IMR-90 (cell line): ENCODE results near the gene PAFAH1B1. TPM values are rescaled to one million over a fixed set of nuclear protein-coding genes. Genes with fewer than 3 reads are reported as not detected.

Experiments
- ATAC-seq: fragments of 200-7000 bp; cut with Tn5 transposase; 2 replicates; pipeline ENCODE4 v1.9.1; 2020; ENCODE audit warnings: low read depth, mild to moderate bottlenecking, moderate library complexity
- BruUV-seq: library from RNA; stranded (reverse); fragments of 400-500 nt; replicated peaks from 2 replicates; lab custom pipeline; 2021; lab: Mats Ljungman, UMichigan
- CTCF ChIA-PET: fragments of 300-600 bp; formaldehyde crosslinking; extraction: SDS; loops from one replicate; lab custom pipeline; 2021; ENCODE audit warnings: antibody characterized with exemption; lab: Yijun Ruan, JAX
- POLR2A ChIA-PET: fragments of 300-600 bp; sonication (Branson Sonifier 250); formaldehyde crosslinking; loops from one replicate; lab custom pipeline; 2022; ENCODE audit warnings: antibody characterized with exemption; ENCODE audit not compliant: unreplicated experiment; lab: Charles Lee
- DNase-seq: peaks from one replicate; pipeline ENCODE4 v3.0.0; 2013
- H2AFZ ChIP-seq: replicated peaks from 2 replicates; pipeline ENCODE3; 2013; ENCODE audit warnings: low read length, mild to moderate bottlenecking; ENCODE audit not compliant: poor library complexity
- H2AK5ac ChIP-seq: 2 replicates; pipeline ENCODE4 v1.6.1; 2013; ENCODE audit warnings: low read depth, low read length, inconsistent platforms
- H2AK9ac ChIP-seq: replicated peaks from 2 replicates; pipeline ENCODE3; 2013; ENCODE audit warnings: mild to moderate bottlenecking, low read depth, low read length, moderate library complexity; ENCODE audit not compliant: poor library complexity
- H2BK120ac ChIP-seq: 2 replicates; pipeline ENCODE4 v1.6.1; 2013; ENCODE audit warnings: low read depth, low read length, inconsistent platforms
- H2BK15ac ChIP-seq: 3 replicates; pipeline ENCODE4 v1.6.1; 2013; ENCODE audit warnings: low read depth, low read length, inconsistent platforms
- H2BK20ac ChIP-seq: 2 replicates; pipeline ENCODE4 v1.6.1; 2013; ENCODE audit warnings: low read depth, mild to moderate bottlenecking, inconsistent platforms, low read length, moderate library complexity
- H2BK5ac ChIP-seq: 2 replicates; pipeline ENCODE4 v1.6.1; 2013; ENCODE audit warnings: mild to moderate bottlenecking, low read depth, low read length, inconsistent platforms; ENCODE audit not compliant: poor library complexity, severe bottlenecking
- H3K14ac ChIP-seq: replicated peaks from 2 replicates; pipeline ENCODE4 v1.6.1; 2013; ENCODE audit warnings: low read depth, low read length, inconsistent platforms
- H3K18ac ChIP-seq: 2 replicates; pipeline ENCODE4 v1.6.1; 2013; ENCODE audit warnings: low read depth, low read length, control low read depth
- H3K23ac ChIP-seq: 2 replicates; pipeline ENCODE4 v1.6.1; 2013; ENCODE audit warnings: low read depth, low read length, inconsistent platforms
- H3K27ac ChIP-seq: 2 replicates; pipeline ENCODE4 v1.5.1; 2013; ENCODE audit warnings: mild to moderate bottlenecking, control low read depth, low read length; ENCODE audit not compliant: insufficient read depth
- H3K27me3 ChIP-seq: 2 replicates; pipeline ENCODE4 v1.6.1; 2013; ENCODE audit warnings: low read length; ENCODE audit not compliant: control insufficient read depth, insufficient read depth
- H3K36me3 ChIP-seq: 2 replicates; pipeline ENCODE4 v1.6.1; 2013; ENCODE audit warnings: low read length, mixed read lengths; ENCODE audit not compliant: control insufficient read depth, insufficient read depth
- H3K4ac ChIP-seq: 2 replicates; pipeline ENCODE4 v1.6.1; 2013; ENCODE audit warnings: low read depth, low read length, inconsistent platforms
- H3K4me1 ChIP-seq: 2 replicates; pipeline ENCODE4 v1.6.1; 2013; ENCODE audit warnings: low read length, mixed read lengths; ENCODE audit not compliant: control insufficient read depth, insufficient read depth
- H3K4me2 ChIP-seq: 2 replicates; pipeline ENCODE4 v1.6.1; 2013; ENCODE audit warnings: low read depth, mild to moderate bottlenecking, control low read depth, low read length, moderate library complexity
- H3K4me3 ChIP-seq: 2 replicates; pipeline ENCODE4 v1.5.1; 2013; ENCODE audit warnings: low read depth, mild to moderate bottlenecking, control low read depth, low read length, moderate library complexity; ENCODE audit not compliant: insufficient read depth
- H3K56ac ChIP-seq: 2 replicates; pipeline ENCODE4 v1.6.1; 2013; ENCODE audit warnings: low read length, inconsistent platforms; ENCODE audit not compliant: insufficient read depth; ENCODE audit errors: extremely low read depth
- H3K79me1 ChIP-seq, 2 experiments: 2 replicates each; pipeline ENCODE4 v1.6.1; 2013; ENCODE audit warnings: low read length in 2 of 2, inconsistent platforms in 1 of 2, low read depth in 1 of 2
- H3K9ac ChIP-seq: 2 replicates; pipeline ENCODE4 v1.6.1; 2013; ENCODE audit warnings: low read depth, low read length, control low read depth
- H3K9me1 ChIP-seq: 2 replicates; pipeline ENCODE4 v1.6.1; 2013; ENCODE audit warnings: low read length, inconsistent platforms; ENCODE audit not compliant: insufficient read depth
- H3K9me3 ChIP-seq: 2 replicates; pipeline ENCODE4 v1.6.1; 2013; ENCODE audit warnings: low read length; ENCODE audit not compliant: control insufficient read depth, insufficient read depth
- H4K20me1 ChIP-seq: 2 replicates; pipeline ENCODE4 v1.6.1; 2013; ENCODE audit warnings: low read length, inconsistent platforms; ENCODE audit not compliant: insufficient read depth
- H4K5ac ChIP-seq: 2 replicates; pipeline ENCODE4 v1.6.1; 2013; ENCODE audit warnings: mild to moderate bottlenecking, low read depth, low read length, control low read depth
- H4K8ac ChIP-seq, 2 experiments: 2 replicates each; pipeline ENCODE4 v1.6.1; 2013; ENCODE audit warnings: low read depth in 2 of 2, low read length in 2 of 2, control low read depth in 1 of 2, inconsistent platforms in 1 of 2
- H4K91ac ChIP-seq: 2 replicates; pipeline ENCODE4 v1.6.1; 2013; ENCODE audit warnings: low read depth, low read length, inconsistent platforms; ENCODE audit not compliant: insufficient read depth
- MAFK ChIP-seq: IDR thresholded peaks from 2 replicates; pipeline ENCODE4 v1.6.1; 2012; ENCODE audit warnings: low read depth, low read length, improper control_type of control experiment
- MAZ ChIP-seq: IDR thresholded peaks from 2 replicates; pipeline ENCODE4 v1.6.1; 2012; ENCODE audit warnings: low read depth, mild to moderate bottlenecking, low read length, improper control_type of control experiment, moderate library complexity, borderline replicate concordance
- MXI1 ChIP-seq: IDR thresholded peaks from 2 replicates; pipeline ENCODE4 v1.6.1; 2012; ENCODE audit warnings: low read depth, mild to moderate bottlenecking, low read length, moderate library complexity, borderline replicate concordance
- POLR2A ChIP-seq: IDR thresholded peaks from 2 replicates; pipeline ENCODE4 v1.6.1; 2012; ENCODE audit warnings: mild to moderate bottlenecking, low read depth, low read length
- RCOR1 ChIP-seq: IDR thresholded peaks from 2 replicates; pipeline ENCODE4 v1.6.1; 2012; ENCODE audit warnings: mild to moderate bottlenecking, low read length, improper control_type of control experiment; ENCODE audit not compliant: insufficient replicate concordance
- RFX5 ChIP-seq: IDR thresholded peaks from 2 replicates; pipeline ENCODE4 v1.8.0; 2012; ENCODE audit warnings: low read depth, mild to moderate bottlenecking, low read length, moderate library complexity
- WGBS, 2 experiments: methylation state at CpG; one replicate each; pipeline versions ENCODE4 v1.1.5 to v1.1.7; 2013; ENCODE audit warnings: missing lambda C conversion rate in 2 of 2; ENCODE audit not compliant: insufficient read length in 1 of 2; ENCODE audit errors: extremely low coverage in 2 of 2; 5-methylcytosine and 5-hydroxymethylcytosine counted together
- dilution Hi-C: fragments of 300-500 bp; cut with HindIII; formaldehyde crosslinking; loops from one replicate; pipeline ENCODE4 v1.14.3; 2018; ENCODE audit warnings: low sequenced_read_pairs; ENCODE audit not compliant: unreplicated experiment
- in situ Hi-C: fragments of 300-500 bp; cut with MboI; formaldehyde crosslinking; loops from 3 replicates; pipeline ENCODE4 v1.14.3; 2019; ENCODE audit warnings: low sequenced_read_pairs, inconsistent platforms, mixed read lengths
- intact Hi-C: fragments of 100-400 bp; cut with micrococcal nuclease; formaldehyde crosslinking; loops from 2 replicates; pipeline ENCODE4 v1.10.0; 2022
- polyA plus RNA-seq, 3 experiments: library from polyadenylated mRNA; depleted of rRNA; stranded (reverse); fragments of >200 nt; gene quantifications; 2 replicates each; pipeline ENCODE4 v1.2.3, GENCODE V29; 2012; ENCODE audit warnings: low replicate concordance in 1 of 3
- total RNA-seq: library from RNA; depleted of rRNA; stranded (reverse); fragments of >200 nt; gene quantifications from 2 replicates; pipeline ENCODE4 v1.2.3, GENCODE V29; 2012
- TF ChIP-seq, protein P1 (sequence below): conservative IDR thresholded peaks from 2 replicates; pipeline ENCODE4 v1.5.1; 2012; ENCODE audit warnings: mild to moderate bottlenecking, low read depth, low read length, improper control_type of control experiment
- TF ChIP-seq, protein P2 (sequence below): fragments of 150-350 bp; IDR thresholded peaks from 2 replicates; pipeline ENCODE4 v1.6.1; 2016; ENCODE audit warnings: low read depth, mild to moderate bottlenecking, low read length, moderate library complexity, borderline replicate concordance
- TF ChIP-seq, protein P3 (sequence below): fragments of 150-350 bp; IDR thresholded peaks from 2 replicates; pipeline ENCODE4 v1.6.1; 2017; ENCODE audit warnings: mild to moderate bottlenecking, antibody characterized with exemption, low read length, low read depth

PAFAH1B1 gene
- total and polyA plus RNA-seq, 2 of the 4 experiments (the other 2 are of a cell fraction) = 64.5 to 127 TPM

DNA sequence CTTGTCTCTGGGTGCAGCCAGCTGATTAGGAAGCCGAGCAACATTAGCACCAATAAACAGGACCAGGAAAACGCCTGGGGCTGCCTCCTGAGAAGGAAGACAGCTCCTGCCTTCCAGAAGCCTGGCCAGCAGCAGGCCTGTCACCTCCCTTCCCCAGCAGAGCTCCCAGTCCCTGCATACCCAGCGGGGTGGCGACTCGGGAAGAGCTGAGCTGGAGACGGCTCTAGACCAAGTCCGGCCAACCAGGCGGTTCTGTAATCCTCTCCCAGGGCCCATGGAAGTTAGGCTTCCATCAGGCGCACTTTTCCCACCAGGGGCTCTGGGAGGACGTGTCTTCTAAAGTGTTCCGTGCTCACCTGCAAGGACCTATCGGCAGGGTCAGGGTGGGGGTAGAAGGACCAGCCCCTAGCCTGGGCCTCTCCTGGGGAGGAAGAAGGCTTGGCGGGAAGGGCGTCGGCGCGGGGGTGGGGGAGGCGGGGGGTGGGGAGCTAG is 130.1 kb downstream of the PAFAH1B1 start:
- no peak overlapping the region for H2BK5ac ChIP-seq
- H2AK5ac ChIP-seq = no peak overlapping the region
- BruUV-seq = no TSS peak
- dilution Hi-C loops (no loop called here), in situ Hi-C loops (no loop called here), intact Hi-C loops (no loop called here)
- H3K23ac ChIP-seq = no peak overlapping the region
- H4K20me1 ChIP-seq = no peaks in the 10 kb centered on the region
- no peak for ATAC-seq
- H3K56ac ChIP-seq = no peak overlapping the region
- ChIA-PET POLR2A (no interaction called here), CTCF (no interaction called here)
- no peak overlapping the region for H2AK9ac ChIP-seq
- H3K18ac ChIP-seq = no peak overlapping the region
- H3K4me2 ChIP-seq = no peak overlapping the region
- H2BK15ac ChIP-seq = no peak overlapping the region
- no peak overlapping the region for H3K14ac ChIP-seq
- H3K27me3 ChIP-seq = peaks cover 49% of the 10 kb centered on the region
- no peak overlapping the region for H2AFZ ChIP-seq
- no CpG with 5 or more reads among the region's 18 CpGs for WGBS, 2 experiments
- no peak overlapping the region for H3K9ac ChIP-seq
- no peaks in the 10 kb centered on the region for H3K9me3 ChIP-seq
- no peak overlapping the region for H4K91ac ChIP-seq
- no peak for TF ChIP-seq MXI1
- no peak for TF ChIP-seq RFX5
- TF ChIP-seq RCOR1 = no peak
- no peak for TF ChIP-seq POLR2A
- no peak for TF ChIP-seq MAZ
- TF ChIP-seq, protein P1, sequence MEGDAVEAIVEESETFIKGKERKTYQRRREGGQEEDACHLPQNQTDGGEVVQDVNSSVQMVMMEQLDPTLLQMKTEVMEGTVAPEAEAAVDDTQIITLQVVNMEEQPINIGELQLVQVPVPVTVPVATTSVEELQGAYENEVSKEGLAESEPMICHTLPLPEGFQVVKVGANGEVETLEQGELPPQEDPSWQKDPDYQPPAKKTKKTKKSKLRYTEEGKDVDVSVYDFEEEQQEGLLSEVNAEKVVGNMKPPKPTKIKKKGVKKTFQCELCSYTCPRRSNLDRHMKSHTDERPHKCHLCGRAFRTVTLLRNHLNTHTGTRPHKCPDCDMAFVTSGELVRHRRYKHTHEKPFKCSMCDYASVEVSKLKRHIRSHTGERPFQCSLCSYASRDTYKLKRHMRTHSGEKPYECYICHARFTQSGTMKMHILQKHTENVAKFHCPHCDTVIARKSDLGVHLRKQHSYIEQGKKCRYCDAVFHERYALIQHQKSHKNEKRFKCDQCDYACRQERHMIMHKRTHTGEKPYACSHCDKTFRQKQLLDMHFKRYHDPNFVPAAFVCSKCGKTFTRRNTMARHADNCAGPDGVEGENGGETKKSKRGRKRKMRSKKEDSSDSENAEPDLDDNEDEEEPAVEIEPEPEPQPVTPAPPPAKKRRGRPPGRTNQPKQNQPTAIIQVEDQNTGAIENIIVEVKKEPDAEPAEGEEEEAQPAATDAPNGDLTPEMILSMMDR = no peak
- TF ChIP-seq, protein P2, sequence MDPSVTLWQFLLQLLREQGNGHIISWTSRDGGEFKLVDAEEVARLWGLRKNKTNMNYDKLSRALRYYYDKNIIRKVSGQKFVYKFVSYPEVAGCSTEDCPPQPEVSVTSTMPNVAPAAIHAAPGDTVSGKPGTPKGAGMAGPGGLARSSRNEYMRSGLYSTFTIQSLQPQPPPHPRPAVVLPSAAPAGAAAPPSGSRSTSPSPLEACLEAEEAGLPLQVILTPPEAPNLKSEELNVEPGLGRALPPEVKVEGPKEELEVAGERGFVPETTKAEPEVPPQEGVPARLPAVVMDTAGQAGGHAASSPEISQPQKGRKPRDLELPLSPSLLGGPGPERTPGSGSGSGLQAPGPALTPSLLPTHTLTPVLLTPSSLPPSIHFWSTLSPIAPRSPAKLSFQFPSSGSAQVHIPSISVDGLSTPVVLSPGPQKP = no peak
- TF ChIP-seq, protein P3, sequence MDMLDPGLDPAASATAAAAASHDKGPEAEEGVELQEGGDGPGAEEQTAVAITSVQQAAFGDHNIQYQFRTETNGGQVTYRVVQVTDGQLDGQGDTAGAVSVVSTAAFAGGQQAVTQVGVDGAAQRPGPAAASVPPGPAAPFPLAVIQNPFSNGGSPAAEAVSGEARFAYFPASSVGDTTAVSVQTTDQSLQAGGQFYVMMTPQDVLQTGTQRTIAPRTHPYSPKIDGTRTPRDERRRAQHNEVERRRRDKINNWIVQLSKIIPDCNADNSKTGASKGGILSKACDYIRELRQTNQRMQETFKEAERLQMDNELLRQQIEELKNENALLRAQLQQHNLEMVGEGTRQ = no peak
- no peak for TF ChIP-seq MAFK
- H3K4ac ChIP-seq = no peak overlapping the region
- no peaks in the 10 kb centered on the region for H3K4me1 ChIP-seq
- DNase-seq = no peak
- H3K4me3 ChIP-seq = no peak overlapping the region
- H3K27ac ChIP-seq = no peak overlapping the region
- no peaks in the 10 kb centered on the region for H3K79me1 ChIP-seq
- no peak overlapping the region for H4K8ac ChIP-seq
- H2BK20ac ChIP-seq = no peak overlapping the region
- H3K9me1 ChIP-seq = no peaks in the 10 kb centered on the region
- H4K5ac ChIP-seq = no peak overlapping the region
- no peaks in the 10 kb centered on the region for H3K36me3 ChIP-seq
- no peak overlapping the region for H2BK120ac ChIP-seq
